GM12878 (cell line): ENCODE data around the gene ADAMTS4. TPM values are rescaled to one million over a fixed set of nuclear protein-coding genes. Genes with fewer than 3 reads are reported as not detected.

ENCODE experiments used
- CBFB ChIP-seq: IDR thresholded peaks from 2 replicates; pipeline ENCODE4 v1.6.1; 2016; ENCODE audit warnings: antibody characterized with exemption, low read depth
- EGR1 ChIP-seq, 2 experiments: IDR thresholded peaks; 1 replicate in 1 of 2; 2 replicates in 1 of 2; pipeline ENCODE4 v1.6.1; 2011 to 2012; ENCODE audit warnings: low read depth in 2 of 2, low read length in 2 of 2, borderline replicate concordance in 1 of 2, mild to moderate bottlenecking in 1 of 2, moderate library complexity in 1 of 2
- ELK1 ChIP-seq: IDR thresholded peaks from 2 replicates; pipeline ENCODE4 v1.6.1; 2012; ENCODE audit warnings: low read depth, low read length, improper control_type of control experiment
- MYB ChIP-seq: fragments of 150-350 bp; IDR thresholded peaks from 2 replicates; pipeline ENCODE4 v1.6.1; 2014; ENCODE audit warnings: mild to moderate bottlenecking, low read depth, low read length, borderline replicate concordance
- PKNOX1 ChIP-seq: fragments of 450-650 bp; IDR thresholded peaks from 2 replicates; pipeline ENCODE4 v1.6.1; 2016; ENCODE audit warnings: mild to moderate bottlenecking
- TBL1XR1 ChIP-seq: IDR thresholded peaks from 2 replicates; pipeline ENCODE4 v1.6.1; 2012; ENCODE audit warnings: low read depth, low read length, improper control_type of control experiment
- TCF3 ChIP-seq: IDR thresholded peaks from 2 replicates; pipeline ENCODE4 v1.6.1; 2012; ENCODE audit warnings: low read depth, mild to moderate bottlenecking, low read length, borderline replicate concordance; ENCODE audit not compliant: insufficient read depth
- ZNF274 ChIP-seq: IDR thresholded peaks from one replicate; pipeline ENCODE4 v1.8.0; 2011; ENCODE audit not compliant: insufficient read length, insufficient read depth
- polyA plus RNA-seq, 11 experiments: library from polyadenylated mRNA; depleted of rRNA in 4 of 11; unstranded in 6 of 11; stranded (reverse) in 5 of 11; fragments of >200 nt; fragmentation: Nextera tagmentation in 4 of 11; fragmentation: Illumina TruSeq in 1 of 11; extraction: Ambion mirVana in 4 of 11; extraction: Trizol in 1 of 11; gene quantifications; 1 replicate in 1 of 11; 2 replicates in 10 of 11; pipeline versions ENCODE4 v1.2.1 to v1.2.3, GENCODE V29; 2011 to 2016; ENCODE audit warnings: inconsistent platforms in 2 of 11, missing spikeins in 2 of 11, low read depth in 1 of 11
- total RNA-seq, 4 experiments: library from RNA; depleted of rRNA in 3 of 4; stranded (reverse); fragments of >200 nt in 3 of 4; fragmentation: Illumina TruSeq in 1 of 4; extraction: Trizol in 1 of 4; gene quantifications; 2 replicates each; pipeline versions ENCODE4 v1.2.1 to v1.2.3, GENCODE V29; 2013 to 2021
- TF ChIP-seq, protein P1 (sequence below): IDR thresholded peaks from 2 replicates; pipeline ENCODE4 v1.6.1; 2011; ENCODE audit warnings: low read depth, low read length, improper control_type of control experiment, borderline replicate concordance

ADAMTS4 gene
- total and polyA plus RNA-seq, 10 of the 15 experiments (the other 5 are each of a cell fraction or from before 2014, with no cell fraction given), result 0.01 to 0.13 (median 0.05) TPM; not detected in 2

GRCh38 chr1:161173711-161174110, 25.1 kb downstream of the ADAMTS4 start (continued):
- TF ChIP-seq, protein P1, sequence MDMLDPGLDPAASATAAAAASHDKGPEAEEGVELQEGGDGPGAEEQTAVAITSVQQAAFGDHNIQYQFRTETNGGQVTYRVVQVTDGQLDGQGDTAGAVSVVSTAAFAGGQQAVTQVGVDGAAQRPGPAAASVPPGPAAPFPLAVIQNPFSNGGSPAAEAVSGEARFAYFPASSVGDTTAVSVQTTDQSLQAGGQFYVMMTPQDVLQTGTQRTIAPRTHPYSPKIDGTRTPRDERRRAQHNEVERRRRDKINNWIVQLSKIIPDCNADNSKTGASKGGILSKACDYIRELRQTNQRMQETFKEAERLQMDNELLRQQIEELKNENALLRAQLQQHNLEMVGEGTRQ, result no peak
- no peak for TF ChIP-seq CBFB
- no peak for TF ChIP-seq MYB
- no peak for TF ChIP-seq EGR1 (IDR thresholded peaks at IDR 0.05; ENCODE audit: borderline replicate concordance in 1 of 2, low read depth in 2 of 2, low read length in 2 of 2)
- TF ChIP-seq ZNF274, result no peak
- no peak for TF ChIP-seq TBL1XR1
- no peak for TF ChIP-seq ELK1
- no peak for TF ChIP-seq TCF3
- TF ChIP-seq PKNOX1, result no peak
